ENCODE results near the gene CCDC178.

- no peak for TF ChIP-seq CTCF (IDR thresholded peaks at IDR 0.05 in 2 of 3, conservative IDR thresholded peaks at IDR 0.05 in 1 of 3; ENCODE audit: borderline replicate concordance in 1 of 3, insufficient read depth in 1 of 3, low read depth in 2 of 3, low read length in 2 of 3)
- no peak for TF ChIP-seq POLR2A (IDR thresholded peaks at IDR 0.05; ENCODE audit: borderline replicate concordance, extremely low read depth, insufficient read depth, insufficient read length)
- TF ChIP-seq EZH2 (IDR thresholded peaks at IDR 0.05) = no peak
- TF ChIP-seq FOSL1 (IDR thresholded peaks at IDR 0.05; ENCODE audit: low read depth) = no peak
- no peak for TF ChIP-seq POLR2AphosphoS5 (IDR thresholded peaks at IDR 0.05; ENCODE audit: low read depth, low read length)
- no peak for TF ChIP-seq EGR1 (IDR thresholded peaks at IDR 0.05; ENCODE audit: low read depth)
- no peak for TF ChIP-seq ZNF274 (IDR thresholded peaks at IDR 0.05; ENCODE audit: low read depth, low read length)
- TF ChIP-seq RAD21 (IDR thresholded peaks at IDR 0.05; ENCODE audit: low read depth) = no peak
- TF ChIP-seq YY1 (IDR thresholded peaks at IDR 0.05; ENCODE audit: extremely low read depth, insufficient replicate concordance, low read depth, low read length) = no peak
- no peak for TF ChIP-seq EZH2phosphoT487 (IDR thresholded peaks at IDR 0.05; ENCODE audit: borderline replicate concordance)
- TF ChIP-seq, protein P1, sequence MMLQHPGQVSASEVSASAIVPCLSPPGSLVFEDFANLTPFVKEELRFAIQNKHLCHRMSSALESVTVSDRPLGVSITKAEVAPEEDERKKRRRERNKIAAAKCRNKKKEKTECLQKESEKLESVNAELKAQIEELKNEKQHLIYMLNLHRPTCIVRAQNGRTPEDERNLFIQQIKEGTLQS (IDR thresholded peaks at IDR 0.05) = no peak
- TF ChIP-seq SRF (IDR thresholded peaks at IDR 0.05; ENCODE audit: low read depth) = no peak
Measured at GRCh38 chr18:32983721-32984120, 456.8 kb downstream of the CCDC178 start.

Measured in HCT116 (cell line).